Endothelial cell of umbilical vein (primary cell): ENCODE measurements around the gene WASF2. TPM values are rescaled to one million over a fixed set of nuclear protein-coding genes. Genes with fewer than 3 reads are reported as not detected.

ENCODE experiments used
- BruUV-seq: library from RNA; stranded (reverse); fragments of 400-500 nt; replicated peaks from 2 replicates; lab custom pipeline; 2021; lab: Mats Ljungman, UMichigan
- CTCF ChIA-PET: fragments of 300-600, 350-600 bp; sonication (Branson Sonifier 250); formaldehyde crosslinking; loops from one replicate; lab custom pipeline; 2021; ENCODE audit warnings: antibody characterized with exemption, inconsistent platforms; lab: Charles Lee
- POLR2A ChIA-PET: fragments of 300-600, 350-600 bp; sonication (Branson Sonifier 250); formaldehyde crosslinking; loops from one replicate; lab custom pipeline; 2021; ENCODE audit warnings: antibody characterized with exemption, inconsistent platforms; lab: Charles Lee
- DNase-seq: peaks from one replicate; pipeline ENCODE4 v3.0.0-alpha.2; 2011; ENCODE audit warnings: low read depth, low spot score
- FAIRE-seq: peaks from 2 replicates; lab custom pipeline; 2011; peaks lifted over from hg19 to GRCh38; lab: Jason Lieb, UNC
- H2AFZ ChIP-seq: 2 replicates; pipeline ENCODE4 v1.6.0; 2012; ENCODE audit warnings: low read depth, low read length, control low read depth, inconsistent platforms
- H3K27ac ChIP-seq: 2 replicates; pipeline ENCODE4 v1.5.1; 2011; ENCODE audit warnings: low read depth, mild to moderate bottlenecking, control low read depth, low read length, moderate library complexity; ENCODE audit not compliant: insufficient read depth
- H3K27me3 ChIP-seq, 2 experiments: 2 replicates each; pipeline versions ENCODE4 v1.6.0 to v1.6.1; 2011; ENCODE audit warnings: low read length in 2 of 2, mixed read lengths in 1 of 2; ENCODE audit not compliant: control insufficient read depth in 2 of 2, insufficient read depth in 2 of 2
- H3K36me3 ChIP-seq, 2 experiments: 2 replicates in 1 of 2; 3 replicates in 1 of 2; pipeline ENCODE4 v1.5.1; 2011; ENCODE audit warnings: low read length in 2 of 2, mild to moderate bottlenecking in 1 of 2, moderate library complexity in 1 of 2; ENCODE audit not compliant: control insufficient read depth in 2 of 2, insufficient read depth in 2 of 2; ENCODE audit errors: extremely low read depth in 1 of 2
- H3K4me1 ChIP-seq: 3 replicates; pipeline ENCODE4 v1.5.1; 2011; ENCODE audit warnings: mild to moderate bottlenecking, low read length; ENCODE audit not compliant: control insufficient read depth, insufficient read depth; ENCODE audit errors: extremely low read depth
- H3K4me2 ChIP-seq: 2 replicates; pipeline ENCODE4 v1.6.1; 2011; ENCODE audit warnings: low read length, control low read depth, mixed read lengths; ENCODE audit not compliant: insufficient read depth
- H3K4me3 ChIP-seq, 3 experiments: fragments of 200-600 bp in 1 of 3; sonication (generic), shearing (Covaris generic) in 1 of 3; replicated peaks in 1 of 3; 2 replicates each; pipeline ENCODE4 v1.5.1; 2011 to 2016; ENCODE audit warnings: control low read depth in 3 of 3, low read length in 3 of 3, mild to moderate bottlenecking in 2 of 3, inconsistent platforms in 1 of 3, low read depth in 1 of 3, moderate library complexity in 1 of 3; ENCODE audit not compliant: insufficient read depth in 1 of 3
- H3K79me2 ChIP-seq: 2 replicates; pipeline ENCODE4 v1.6.0; 2012; ENCODE audit warnings: low read length, inconsistent platforms; ENCODE audit not compliant: control insufficient read depth, insufficient read depth
- H3K9ac ChIP-seq: replicated peaks from 2 replicates; pipeline ENCODE3; 2011; ENCODE audit warnings: low read length, control low read depth; ENCODE audit not compliant: insufficient read depth; ENCODE audit errors: extremely low read depth
- H3K9me1 ChIP-seq: replicated peaks from 3 replicates; pipeline ENCODE4 v1.6.0; 2011; ENCODE audit warnings: mild to moderate bottlenecking, low read length; ENCODE audit not compliant: control insufficient read depth, insufficient read depth; ENCODE audit errors: extremely low read depth
- H3K9me3 ChIP-seq: replicated peaks from 2 replicates; pipeline ENCODE4 v1.5.1; 2012; ENCODE audit warnings: low read length, inconsistent platforms; ENCODE audit not compliant: control insufficient read depth, insufficient read depth
- H4K20me1 ChIP-seq: replicated peaks from 2 replicates; pipeline ENCODE3; 2011; ENCODE audit warnings: mild to moderate bottlenecking, low read length; ENCODE audit not compliant: control insufficient read depth, insufficient read depth; ENCODE audit errors: extremely low read depth
- EZH2 ChIP-seq: IDR thresholded peaks from 2 replicates; pipeline ENCODE4 v1.6.1; 2012; ENCODE audit warnings: borderline replicate concordance, low read depth, mild to moderate bottlenecking, moderate library complexity, low read length, inconsistent platforms; ENCODE audit not compliant: severe bottlenecking
- FOS ChIP-seq: IDR thresholded peaks from 2 replicates; pipeline ENCODE4 v1.6.1; 2011; ENCODE audit warnings: mild to moderate bottlenecking, low read length, moderate library complexity, borderline replicate concordance; ENCODE audit not compliant: insufficient read depth
- GATA2 ChIP-seq: IDR thresholded peaks from 2 replicates; pipeline ENCODE4 v1.7.0; 2011; ENCODE audit warnings: low read depth, mild to moderate bottlenecking, moderate library complexity, mixed read lengths, low read length; ENCODE audit not compliant: insufficient read length, insufficient read depth
- JUN ChIP-seq: IDR thresholded peaks from 2 replicates; pipeline ENCODE4 v1.6.1; 2011; ENCODE audit warnings: borderline replicate concordance, low read depth; ENCODE audit not compliant: insufficient read length, insufficient read depth
- MAX ChIP-seq: IDR thresholded peaks from 2 replicates; pipeline ENCODE4 v1.6.1; 2011; ENCODE audit not compliant: insufficient read depth, insufficient read length
- MYC ChIP-seq: IDR thresholded peaks from one replicate; pipeline ENCODE4 v1.6.1; 2011; ENCODE audit warnings: mild to moderate bottlenecking, low read depth, low read length
- POLR2A ChIP-seq: IDR thresholded peaks from 2 replicates; pipeline ENCODE4 v1.6.1; 2012; ENCODE audit warnings: low read depth, mild to moderate bottlenecking, control low read depth, low read length
- POLR2AphosphoS5 ChIP-seq: IDR thresholded peaks from 2 replicates; pipeline ENCODE4 v1.6.1; 2012; ENCODE audit warnings: low read depth, mild to moderate bottlenecking, control low read depth, low read length, moderate library complexity; ENCODE audit not compliant: insufficient read depth
- dilution Hi-C: fragments of 300-500 bp; cut with MboI; formaldehyde crosslinking; loops from one replicate; pipeline ENCODE4 v1.15.0; 2019; ENCODE audit warnings: low sequenced_read_pairs; ENCODE audit not compliant: extremely low pct_ligation_motif_present
- intact Hi-C: fragments of 100-400 bp; cut with micrococcal nuclease; formaldehyde crosslinking; loops from one replicate; pipeline ENCODE4 v1.10.0; 2022
- polyA plus RNA-seq, 4 experiments: library from polyadenylated mRNA; depleted of rRNA in 3 of 4; stranded (reverse) in 3 of 4; unstranded in 1 of 4; fragments of >200 nt; gene quantifications; 2 replicates each; pipeline versions ENCODE4 v1.2.1 to v1.2.3, GENCODE V29; 2011 to 2012; ENCODE audit warnings: missing spikeins in 1 of 4
- total RNA-seq: library from RNA; stranded (reverse); gene quantifications from 2 replicates; pipeline ENCODE4 v1.2.3, GENCODE V29; 2021
- TF ChIP-seq, protein P1 (sequence below), 2 donors: IDR thresholded peaks; 1 replicate in 1 of 2; 2 replicates in 1 of 2; pipeline ENCODE4 v1.5.1; 2011; ENCODE audit warnings: low read length in 2 of 2, mild to moderate bottlenecking in 2 of 2, moderate library complexity in 2 of 2, control low read depth in 1 of 2, inconsistent platforms in 1 of 2, low read depth in 1 of 2; ENCODE audit not compliant: insufficient read depth in 1 of 2; ENCODE audit errors: extremely low read depth in 1 of 2

Gene WASF2
- total and polyA plus RNA-seq, 2 donors (not counting 3 experiments of a cell fraction or from before 2014, with no cell fraction given): 76.9 to 172 TPM

- no peak for FAIRE-seq
- Histone ChIP-seq H3K4me3 (no peak overlapping the region), H3K27ac (no peak overlapping the region), H3K9me1 (no peaks in the 10 kb centered on the region), H3K9me3 (no peaks in the 10 kb centered on the region), H3K36me3 (peaks cover 0 to 2% of the 10 kb centered on the region in 2 experiments), H3K27me3 (no peaks in the 10 kb centered on the region), H3K4me1 (peaks cover 21% of the 10 kb centered on the region), H3K9ac (no peak overlapping the region), H4K20me1 (no peaks in the 10 kb centered on the region), H3K79me2 (peaks cover 61% of the 10 kb centered on the region), H2AFZ (no peak overlapping the region), H3K4me2 (no peak overlapping the region)
- dilution Hi-C loops (no loop called here), intact Hi-C loops (no loop called here)
- BruUV-seq: no TSS peak
- TF ChIP-seq, protein P1, sequence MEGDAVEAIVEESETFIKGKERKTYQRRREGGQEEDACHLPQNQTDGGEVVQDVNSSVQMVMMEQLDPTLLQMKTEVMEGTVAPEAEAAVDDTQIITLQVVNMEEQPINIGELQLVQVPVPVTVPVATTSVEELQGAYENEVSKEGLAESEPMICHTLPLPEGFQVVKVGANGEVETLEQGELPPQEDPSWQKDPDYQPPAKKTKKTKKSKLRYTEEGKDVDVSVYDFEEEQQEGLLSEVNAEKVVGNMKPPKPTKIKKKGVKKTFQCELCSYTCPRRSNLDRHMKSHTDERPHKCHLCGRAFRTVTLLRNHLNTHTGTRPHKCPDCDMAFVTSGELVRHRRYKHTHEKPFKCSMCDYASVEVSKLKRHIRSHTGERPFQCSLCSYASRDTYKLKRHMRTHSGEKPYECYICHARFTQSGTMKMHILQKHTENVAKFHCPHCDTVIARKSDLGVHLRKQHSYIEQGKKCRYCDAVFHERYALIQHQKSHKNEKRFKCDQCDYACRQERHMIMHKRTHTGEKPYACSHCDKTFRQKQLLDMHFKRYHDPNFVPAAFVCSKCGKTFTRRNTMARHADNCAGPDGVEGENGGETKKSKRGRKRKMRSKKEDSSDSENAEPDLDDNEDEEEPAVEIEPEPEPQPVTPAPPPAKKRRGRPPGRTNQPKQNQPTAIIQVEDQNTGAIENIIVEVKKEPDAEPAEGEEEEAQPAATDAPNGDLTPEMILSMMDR (IDR thresholded peaks at IDR 0.05; ENCODE audit: extremely low read depth in 1 of 2, insufficient read depth in 1 of 2, low read depth in 1 of 2, low read length in 2 of 2): no peak
- TF ChIP-seq POLR2AphosphoS5: no peak
- TF ChIP-seq MAX: no peak
- no peak for TF ChIP-seq GATA2
- no peak for TF ChIP-seq JUN
- TF ChIP-seq EZH2: no peak
- TF ChIP-seq POLR2A: no peak
- no peak for TF ChIP-seq FOS
- TF ChIP-seq MYC: no peak
- no peak for DNase-seq
- POLR2A ChIA-PET: no interaction called here
- CTCF ChIA-PET: interaction anchor here (1.2 to 3.1 kb wide), 6 partner anchors 9 to 118 kb away, joined by 3 to 10 read pairs (median 3); no protein-coding TSS in a partner anchor
Observed at GRCh38 chr1:27438621-27439061, 51.3 kb downstream of the WASF2 start.
